ENCODE results near the gene GIMAP6.

GRCh38 chr7:150629347-150629746, 2.8 kb downstream of the GIMAP6 start:
- TF ChIP-seq EZH2 (IDR thresholded peaks at IDR 0.05; ENCODE audit: insufficient read depth, poor library complexity, severe bottlenecking) (no peak), EZH2phosphoT487 (IDR thresholded peaks at IDR 0.05; ENCODE audit: insufficient read depth, low read depth) (no peak)

Data from GM23248 (cell line).